COR-L47 (cell line): Measurements from ENCODE around the gene CEACAM8.
"Not testable (repeated sequence)": the region's sequence is repeated elsewhere in the genome, so short reads cannot be mapped to it uniquely, and the experiment has no call there.

Experiments
- DNase-seq: peaks from one replicate; lab custom pipeline; 2025; lab: John Stamatoyannopoulos, UW

The CEACAM8 gene

DNA sequence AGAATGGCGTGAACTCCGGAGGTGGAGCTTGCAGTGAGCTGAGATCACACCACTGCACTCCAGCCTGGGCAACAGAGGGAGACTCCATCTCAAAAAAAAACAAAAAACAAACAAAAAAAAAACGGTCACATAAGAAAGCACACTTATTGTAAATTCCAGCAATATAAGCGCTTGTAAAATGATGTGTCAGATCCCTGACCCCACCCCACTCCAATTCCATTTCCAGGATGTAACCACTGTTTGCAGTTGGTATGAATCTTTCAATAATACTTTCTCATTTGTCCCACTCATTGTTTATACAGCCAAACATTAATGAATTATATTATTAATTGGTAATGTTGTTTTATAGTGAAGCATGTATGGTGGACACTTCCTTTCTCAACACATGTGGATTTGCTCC lies 50.6 kb downstream of the CEACAM8 start:
- DNase-seq, result no peak

DNA sequence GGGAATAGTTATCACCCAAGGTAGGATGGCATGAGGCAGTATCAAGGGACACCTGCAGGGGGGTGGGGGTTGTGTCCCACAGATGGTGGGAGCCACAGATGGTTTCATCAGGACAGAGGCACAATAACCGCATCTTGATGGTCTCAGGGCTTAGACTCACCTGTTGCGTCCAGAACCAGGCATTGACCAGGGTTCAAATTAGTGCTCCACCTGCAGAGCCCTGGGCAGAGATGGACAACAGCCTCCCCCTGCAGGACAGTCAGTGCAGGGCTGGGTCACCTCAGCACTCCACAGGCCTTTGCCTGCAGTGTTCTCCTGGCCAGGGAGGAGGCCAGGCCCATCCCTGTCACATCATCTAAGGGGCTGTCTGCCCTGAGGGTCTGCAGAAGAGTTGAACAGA lies 51.9 kb downstream of the CEACAM8 start:
- DNase-seq, result no peak

- DNase-seq, result peak; percentile 9
Observed at GRCh38 chr19:42540071-42540553, 54.6 kb downstream of the CEACAM8 start.

- no peak for DNase-seq
Observed at GRCh38 chr19:42538841-42539709, 55.6 kb downstream of the CEACAM8 start.

GRCh38 chr19:42535276-42535675 lies 59.4 kb downstream of the CEACAM8 start:
- DNase-seq, result not testable (repeated sequence)

DNA sequence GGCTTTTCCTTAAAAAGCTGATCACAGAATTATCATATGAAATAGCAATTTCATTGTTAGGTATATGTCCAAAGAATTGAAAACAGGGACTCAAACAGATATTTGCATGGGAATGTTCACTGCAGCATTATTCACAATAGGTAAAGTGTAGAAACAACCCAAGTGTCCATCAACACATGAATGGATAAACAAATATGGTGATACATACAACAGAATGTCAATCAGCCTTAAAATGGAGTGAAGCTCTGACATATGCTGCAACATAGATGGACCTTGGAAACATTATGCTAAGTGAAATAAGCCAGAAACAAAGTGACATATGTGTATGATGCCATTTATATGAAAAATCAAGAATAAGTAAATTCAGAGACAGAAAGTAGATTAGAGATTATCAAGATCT lies 60.3 kb downstream of the CEACAM8 start:
- DNase-seq, result no peak

- DNase-seq, result no peak
Observed at GRCh38 chr19:42532891-42533290, 61.8 kb downstream of the CEACAM8 start.

DNA sequence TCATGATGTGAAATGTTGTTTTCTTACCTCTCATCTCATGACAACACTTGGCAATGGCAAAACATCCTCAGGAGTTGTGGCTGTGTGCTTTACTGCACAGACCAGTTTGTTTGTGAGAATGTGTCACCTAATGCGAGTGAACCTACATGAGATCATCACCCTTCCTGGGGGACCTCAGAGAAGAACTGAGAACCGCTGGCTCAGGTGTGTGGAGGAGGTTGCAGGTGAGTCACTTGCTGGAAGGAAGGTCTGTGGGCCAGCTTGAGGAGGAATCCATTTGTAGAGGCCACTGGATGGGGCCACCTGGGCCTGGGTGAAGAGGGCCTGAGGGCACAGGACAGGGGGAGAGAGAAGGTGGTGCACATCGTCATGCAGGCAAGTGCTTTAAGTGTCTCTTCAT lies 63.4 kb downstream of the CEACAM8 start:
- no peak for DNase-seq
